Fibroblast of mammary gland (primary cell): Measurements from ENCODE around the gene ANKRD16.

ENCODE experiments used
- DNase-seq: peaks from one replicate; pipeline ENCODE4 v3.0.0-alpha.2; 2010; ENCODE audit warnings: low read depth
- H3K4me3 ChIP-seq: 2 replicates; pipeline ENCODE4 v1.5.1; 2011; ENCODE audit warnings: low read depth, mild to moderate bottlenecking, low read length, moderate library complexity; ENCODE audit not compliant: control insufficient read depth
- CTCF ChIP-seq: conservative IDR thresholded peaks from 2 replicates; pipeline ENCODE4 v1.5.1; 2011; ENCODE audit warnings: low read depth, low read length, inconsistent platforms; ENCODE audit not compliant: control insufficient read depth, insufficient read depth

The ANKRD16 gene

GRCh38 chr10:5905854-5906507 is 16.3 kb upstream of the ANKRD16 start:
- no peak for DNase-seq
- no peak for TF ChIP-seq CTCF
- H3K4me3 ChIP-seq, result no peak overlapping the region

- no peak overlapping the region for H3K4me3 ChIP-seq
- DNase-seq, result no peak
- no peak for TF ChIP-seq CTCF
Measured at GRCh38 chr10:5904227-5904626, 14.5 kb upstream of the ANKRD16 start.

GRCh38 chr10:5903563-5903962 is 13.9 kb upstream of the ANKRD16 start:
- TF ChIP-seq CTCF, result no peak
- no peak overlapping the region for H3K4me3 ChIP-seq
- DNase-seq, result no peak

GRCh38 chr10:5902511-5903274 is 13.0 kb upstream of the ANKRD16 start:
- H3K4me3 ChIP-seq, result no peak overlapping the region
- DNase-seq, result no peak
- no peak for TF ChIP-seq CTCF

GRCh38 chr10:5900247-5900646 is 10.6 kb upstream of the ANKRD16 start:
- H3K4me3 ChIP-seq, result no peak overlapping the region
- TF ChIP-seq CTCF, result no peak
- DNase-seq, result no peak

- no peak for TF ChIP-seq CTCF
- H3K4me3 ChIP-seq, result no peak overlapping the region
- no peak for DNase-seq
Measured at GRCh38 chr10:5898163-5898562, 8.5 kb upstream of the ANKRD16 start.
